Inflammatory macrophage (primary cell): ENCODE measurements around the gene FNDC11.

Source experiments
- DNase-seq, 2 donors: peaks; one replicate each; pipeline ENCODE4 v3.0.0-alpha.2; 2020 to 2022

The FNDC11 gene

GRCh38 chr20:63540417-63541186 is 13.4 kb upstream of the FNDC11 start:
- peak in 1 of 2 donors; percentile 5 for DNase-seq

- DNase-seq: no peak
Measured at GRCh38 chr20:63541371-63541770, 12.6 kb upstream of the FNDC11 start.

GRCh38 chr20:63542031-63542559 is 11.9 kb upstream of the FNDC11 start:
- DNase-seq: no peak

GRCh38 chr20:63542696-63543095 is 11.3 kb upstream of the FNDC11 start:
- no peak for DNase-seq

- DNase-seq: no peak
Measured at GRCh38 chr20:63543131-63543530, 10.8 kb upstream of the FNDC11 start.

- DNase-seq: no peak
Measured at GRCh38 chr20:63543733-63544132, 10.2 kb upstream of the FNDC11 start.

- DNase-seq: no peak
Measured at GRCh38 chr20:63544241-63544957, 9.6 kb upstream of the FNDC11 start.

GRCh38 chr20:63544958-63545516 is 8.9 kb upstream of the FNDC11 start:
- no peak for DNase-seq

GRCh38 chr20:63545814-63546213 is 8.1 kb upstream of the FNDC11 start:
- DNase-seq: no peak

GRCh38 chr20:63546256-63546955 is 7.6 kb upstream of the FNDC11 start:
- no peak for DNase-seq

- DNase-seq: no peak
Measured at GRCh38 chr20:63546956-63547724, 6.8 kb upstream of the FNDC11 start.

GRCh38 chr20:63547725-63548480 is 6.1 kb upstream of the FNDC11 start, which contains the start of gene SRMS:
Gene SRMS, minus strand, starts transcription at chr20:63547749. Its CDS starts 286 bp downstream, at chr20:63547463.
- DNase-seq: no peak

- DNase-seq: no peak
Measured at GRCh38 chr20:63548542-63548941, 5.4 kb upstream of the FNDC11 start.

- DNase-seq: no peak
Measured at GRCh38 chr20:63549019-63549418, 4.9 kb upstream of the FNDC11 start.

- no peak for DNase-seq
Measured at GRCh38 chr20:63549679-63550282, 4.2 kb upstream of the FNDC11 start.

GRCh38 chr20:63551068-63551467 is 2.9 kb upstream of the FNDC11 start:
- DNase-seq: no peak

- no peak for DNase-seq
Measured at GRCh38 chr20:63552481-63553249, 1.3 kb upstream of the FNDC11 start.

GRCh38 chr20:63553251-63553932 is 567 bp upstream of the FNDC11 start:
- peak; percentile 37 to 44 for DNase-seq
